ENCODE measurements around the gene KIF25.

Gene KIF25

GRCh38 chr6:168091381-168092264 is 94.2 kb downstream of the KIF25 start:
- DNase-seq, result no peak

DNA sequence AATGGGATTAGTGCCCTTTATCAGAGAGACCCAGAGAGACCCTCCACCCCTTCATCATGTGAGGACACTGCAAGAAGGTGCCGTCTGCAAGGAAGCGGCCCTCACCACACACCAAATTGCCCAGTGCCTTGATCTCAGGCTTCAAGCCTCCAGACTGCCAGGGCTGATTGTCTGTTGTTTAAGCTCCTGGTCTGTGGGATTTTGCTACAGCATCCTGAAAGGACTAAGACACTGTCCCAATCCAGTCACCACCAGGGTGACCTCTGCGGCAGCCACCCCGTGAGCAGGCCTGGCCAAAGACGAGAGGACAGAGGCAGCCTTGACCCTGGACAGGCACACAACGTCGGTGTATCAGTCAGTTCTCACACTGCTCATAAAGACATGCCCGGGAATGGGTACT is 95.1 kb downstream of the KIF25 start:
- no peak for DNase-seq

DNA sequence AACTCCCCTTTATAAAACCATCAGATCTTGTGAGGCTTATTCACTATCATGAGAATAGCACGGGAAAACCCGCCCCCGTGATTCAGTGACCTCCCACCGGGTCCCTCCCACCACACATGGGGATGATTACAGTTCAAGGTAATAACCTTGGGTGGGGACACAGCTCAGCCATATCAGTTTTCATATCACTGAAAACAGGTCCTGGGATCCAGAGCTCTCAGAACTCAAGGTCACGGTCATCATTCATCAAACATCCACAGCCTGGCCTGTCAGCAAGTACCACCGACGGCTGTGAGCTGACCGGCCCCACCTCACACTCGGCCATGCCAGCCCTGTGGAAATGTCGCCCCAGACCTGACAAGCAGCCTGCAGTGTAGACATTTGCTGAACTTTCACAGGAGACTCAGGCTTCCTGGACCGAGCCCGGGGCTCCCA is 95.6 kb downstream of the KIF25 start:
- no peak for DNase-seq

GRCh38 chr6:168093634-168094033 is 96.2 kb downstream of the KIF25 start:
- no peak for DNase-seq
